GM21529 (cell line): ENCODE results near the gene CDK5R2.

Experiments
- ATAC-seq: cut with Tn5 transposase; IDR thresholded peaks from one replicate; pipeline ENCODE4 v1.9.1; 2021; ENCODE audit not compliant: unreplicated experiment

Gene CDK5R2

DNA sequence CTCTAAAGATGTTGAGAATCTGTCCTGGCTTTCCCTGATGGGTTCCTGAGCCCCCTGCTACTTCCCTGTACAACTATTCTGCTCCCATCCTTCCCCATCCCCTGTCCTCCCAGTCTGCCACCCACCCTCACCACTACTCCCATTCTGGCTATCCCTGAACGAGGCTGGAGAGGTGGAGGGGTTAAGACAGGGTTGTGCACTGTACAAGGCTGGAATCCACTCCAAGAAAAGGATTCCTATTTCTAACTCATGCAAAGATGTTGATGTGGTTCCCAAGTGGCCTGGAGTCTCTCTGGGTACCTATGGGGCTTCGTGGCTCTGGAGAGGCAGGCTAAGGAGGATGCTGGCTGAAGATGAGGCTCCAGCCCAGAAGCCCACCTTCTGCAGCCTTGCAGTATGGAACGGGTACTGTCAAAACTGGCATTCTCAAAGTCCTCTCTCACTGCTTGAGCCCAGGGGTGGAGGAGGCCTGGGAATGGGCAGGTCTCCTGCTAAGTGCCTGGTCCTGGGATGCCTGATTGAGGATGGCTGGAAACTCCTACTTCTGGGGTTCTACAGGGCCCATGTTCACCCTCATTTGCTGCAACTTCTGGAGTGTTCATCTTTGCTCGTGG lies 26.8 kb downstream of the CDK5R2 start:
- no peak for ATAC-seq

DNA sequence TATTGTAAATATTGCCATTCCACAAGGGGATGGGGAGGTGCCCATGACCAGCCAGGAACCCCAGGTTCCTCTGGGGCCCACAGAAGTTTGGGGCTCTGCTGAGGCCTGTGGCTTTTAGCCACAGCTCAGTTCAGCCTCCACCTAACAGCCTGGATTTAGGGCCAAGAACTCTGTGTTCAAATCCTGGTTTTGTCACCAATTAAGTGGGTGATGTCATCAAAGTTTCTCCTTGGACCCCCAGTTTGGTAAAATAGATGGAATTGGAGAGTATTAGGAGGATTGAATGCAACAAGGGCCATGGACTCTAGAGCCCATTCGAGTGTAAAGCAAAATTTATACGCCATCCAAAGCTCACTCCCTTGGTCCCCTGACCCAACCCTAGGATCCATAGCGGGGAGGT lies 28.7 kb downstream of the CDK5R2 start:
- ATAC-seq = no peak

DNA sequence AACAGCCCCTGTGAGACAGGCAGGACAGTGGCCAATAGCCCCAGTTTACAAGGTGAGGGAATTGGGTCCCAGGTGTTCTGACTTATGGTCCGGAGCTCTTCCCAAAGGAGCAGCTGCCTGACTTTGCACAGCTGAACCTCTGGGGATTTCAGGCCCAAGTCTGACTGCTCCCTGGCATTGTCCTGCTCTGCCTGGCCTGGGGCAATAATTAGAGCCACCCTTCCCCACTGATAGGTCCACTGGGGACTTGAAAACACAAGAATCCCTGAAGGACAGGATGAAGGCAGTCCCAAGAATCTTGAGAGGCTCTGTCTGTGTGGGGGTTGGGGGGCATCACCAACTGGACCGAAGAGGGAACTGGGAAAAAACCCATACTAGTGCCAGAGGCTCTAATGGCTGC lies 29.2 kb downstream of the CDK5R2 start:
- no peak for ATAC-seq

DNA sequence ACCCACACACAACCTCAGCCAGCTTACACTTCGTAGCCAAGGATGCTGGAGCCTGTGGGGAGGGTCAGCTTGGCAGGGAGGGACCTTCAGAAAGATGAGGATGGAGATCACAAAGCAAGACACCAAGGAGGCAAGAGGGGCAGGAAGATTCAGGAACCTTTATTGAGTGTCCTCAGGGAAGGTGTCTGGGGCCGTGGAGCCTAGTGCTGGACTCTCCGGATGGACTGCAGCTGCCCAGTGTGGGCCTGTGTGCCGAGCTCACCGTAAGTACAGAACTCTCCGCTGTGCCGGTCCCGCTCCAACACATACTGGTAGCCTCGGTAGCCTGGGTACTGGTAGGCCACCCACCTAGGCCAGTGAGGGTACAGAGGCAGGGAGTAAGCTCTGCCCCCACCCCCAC lies 30.6 kb downstream of the CDK5R2 start:
- ATAC-seq = no peak

DNA sequence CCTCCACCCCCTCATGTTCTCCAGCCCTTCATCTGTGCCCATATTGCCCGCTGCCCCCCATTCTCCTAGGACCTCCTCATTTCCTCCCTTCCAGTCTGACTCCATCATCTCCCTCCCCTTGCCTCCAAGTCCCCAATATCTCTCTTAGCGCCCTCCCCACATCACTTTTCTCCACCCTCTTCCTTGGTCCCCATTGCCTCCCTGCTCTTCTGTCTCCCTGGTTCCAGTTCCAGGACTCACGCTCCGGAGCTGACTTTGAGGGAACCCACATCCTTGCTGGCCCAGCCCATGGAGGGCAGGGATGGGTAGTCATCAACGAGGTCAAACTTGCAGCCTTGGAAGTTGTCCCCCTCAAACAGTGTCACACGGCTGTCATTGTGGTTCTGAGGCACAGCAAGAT lies 31.1 kb downstream of the CDK5R2 start:
- ATAC-seq = no peak

DNA sequence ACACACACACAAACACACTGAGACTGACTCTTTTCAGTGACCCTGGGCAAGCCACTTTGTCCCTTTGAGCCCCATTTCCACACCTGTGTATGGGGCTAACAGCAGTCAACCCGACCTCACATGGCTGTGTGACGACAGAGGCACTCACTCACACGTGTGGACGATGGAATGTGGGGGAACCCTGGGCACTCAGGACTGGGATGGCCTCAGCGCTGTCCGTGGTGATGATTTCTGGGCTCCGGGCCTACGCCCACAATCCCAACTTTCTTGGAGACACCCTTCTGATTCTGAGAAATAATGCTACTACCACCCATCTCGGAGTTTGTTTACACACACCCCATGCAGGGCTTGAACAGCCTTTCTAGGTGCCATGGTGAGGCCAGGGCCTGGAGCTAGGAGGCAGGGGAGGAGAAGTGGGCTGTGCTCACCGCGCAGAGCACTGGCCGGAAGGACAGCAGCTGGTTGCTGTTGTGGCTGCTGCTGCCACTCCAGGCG lies 32.3 kb downstream of the CDK5R2 start:
- ATAC-seq = no peak

DNA sequence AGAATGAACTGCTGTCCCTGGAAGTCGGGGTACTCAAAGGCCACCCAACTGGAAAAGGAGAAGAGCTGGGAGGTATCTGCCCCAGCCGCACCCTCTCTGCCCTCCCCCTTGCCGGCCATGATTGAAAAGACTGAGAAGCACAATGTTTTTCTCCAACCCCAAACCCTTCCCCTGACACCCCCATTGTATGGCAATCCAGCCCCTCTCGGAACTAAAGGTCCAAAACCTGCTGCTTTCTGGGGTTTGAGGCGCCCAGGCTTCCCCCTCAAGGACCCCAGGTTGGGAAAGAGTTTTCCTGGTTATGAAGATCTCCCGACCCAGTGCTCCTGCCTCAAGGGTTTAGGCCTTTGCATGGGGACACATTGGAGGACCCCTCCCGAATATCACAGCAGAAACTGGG lies 32.7 kb downstream of the CDK5R2 start:
- ATAC-seq = no peak

DNA sequence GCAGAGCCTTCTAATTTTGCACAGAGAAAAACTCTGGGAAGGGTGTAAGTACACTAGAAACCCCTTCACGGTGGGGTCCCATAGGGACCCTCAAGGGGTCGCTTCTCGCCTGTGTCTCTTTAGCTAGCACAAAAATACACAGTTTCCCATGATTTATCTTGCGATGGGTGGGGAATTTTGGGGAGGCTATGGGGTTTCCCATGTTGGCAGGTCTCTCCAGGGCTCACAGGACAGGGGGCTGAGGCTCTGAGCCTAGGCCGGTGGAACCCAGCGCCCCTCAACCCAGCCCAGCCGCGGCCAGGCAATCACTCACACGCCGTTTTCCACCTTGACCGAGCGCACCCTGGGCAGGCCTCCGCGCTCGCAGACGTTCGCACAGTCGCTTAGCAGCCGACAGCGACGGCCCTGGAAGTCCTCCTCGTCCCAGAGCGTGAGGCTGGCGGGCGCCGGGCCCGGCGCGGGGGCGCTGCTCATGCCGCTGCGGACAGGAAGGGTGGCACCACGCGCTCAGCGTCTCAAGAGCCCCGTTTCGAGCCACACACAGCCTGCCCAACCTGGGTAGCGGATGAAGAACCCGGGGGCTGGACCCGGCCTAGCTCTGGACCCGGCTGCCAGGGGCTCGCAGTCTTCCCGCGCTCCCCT lies 33.4 kb downstream of the CDK5R2 start:
- no peak for ATAC-seq

DNA sequence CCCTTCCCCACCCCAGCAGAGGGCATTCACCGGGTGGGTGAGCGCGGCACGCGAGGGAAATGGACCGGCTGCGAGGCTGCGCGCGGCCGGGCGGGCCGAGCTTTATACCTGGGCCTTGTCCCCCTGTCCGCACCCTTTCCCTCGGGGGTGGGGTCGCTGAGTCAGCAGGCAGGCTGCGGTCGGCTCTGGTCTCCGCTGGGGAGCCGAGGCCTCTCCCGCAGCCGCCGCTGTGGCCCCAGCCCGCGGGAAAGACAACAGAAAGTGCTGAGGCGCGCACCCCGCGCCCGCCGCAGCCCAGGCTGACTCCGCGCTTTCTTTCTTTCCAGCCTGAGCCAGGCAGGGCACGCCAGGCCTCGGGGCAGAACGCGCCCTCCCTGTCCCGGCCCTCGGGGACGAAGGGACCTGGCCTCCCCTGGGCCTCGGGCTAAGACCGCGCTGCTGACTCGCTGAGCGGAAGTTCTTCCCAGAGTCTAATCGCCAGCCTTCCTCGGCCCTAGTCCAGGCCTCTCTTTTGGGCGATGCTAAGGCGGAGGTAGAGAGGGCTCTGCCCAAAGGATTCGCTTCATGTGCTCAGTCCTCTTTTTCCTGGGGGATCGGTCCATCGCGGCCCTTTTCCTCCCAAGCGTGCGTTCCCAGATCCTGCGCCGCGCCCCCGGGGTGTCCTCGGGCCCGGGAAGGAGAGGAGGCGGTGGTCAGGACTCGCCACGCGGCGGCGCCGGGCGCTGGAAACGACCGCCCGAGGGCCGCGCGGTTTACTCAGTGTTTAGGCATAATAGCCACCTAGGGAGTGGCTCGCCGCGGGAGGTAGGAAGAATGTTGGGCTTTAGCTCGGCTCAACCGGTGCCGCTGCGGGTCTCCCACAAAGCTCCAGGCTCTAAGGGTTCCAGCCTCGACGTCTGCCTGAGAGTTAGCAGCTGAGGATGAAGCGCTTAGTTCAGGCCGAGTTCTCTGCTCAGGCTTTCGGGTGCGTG lies 34.2 kb downstream of the CDK5R2 start, which contains the start of gene CRYBA2:
CRYBA2 (minus strand) TSS at position 78 of the 971 bp plus-strand sequence. CDS start 246 bp downstream, outside the sequence.
- ATAC-seq = no peak

DNA sequence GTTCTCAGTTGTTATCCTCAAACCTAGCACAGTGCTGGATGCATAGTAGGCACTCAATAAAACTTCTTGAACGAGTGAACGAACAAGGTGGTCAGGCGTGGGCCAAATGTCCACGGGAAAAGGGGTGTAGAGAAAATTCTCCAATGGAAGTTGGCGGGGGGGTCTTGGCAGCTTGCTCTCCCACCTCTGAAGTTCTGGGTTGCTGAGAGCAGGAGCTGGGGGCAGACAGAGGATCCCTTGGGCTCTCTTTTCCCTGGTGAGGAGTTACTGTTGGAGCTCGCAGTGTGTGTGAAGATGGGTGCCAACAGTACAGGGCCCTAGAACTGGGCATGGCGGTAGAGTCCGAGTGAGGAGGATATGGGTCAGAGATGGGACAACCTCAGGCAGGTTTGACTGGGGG lies 36.1 kb downstream of the CDK5R2 start:
- ATAC-seq = no peak

DNA sequence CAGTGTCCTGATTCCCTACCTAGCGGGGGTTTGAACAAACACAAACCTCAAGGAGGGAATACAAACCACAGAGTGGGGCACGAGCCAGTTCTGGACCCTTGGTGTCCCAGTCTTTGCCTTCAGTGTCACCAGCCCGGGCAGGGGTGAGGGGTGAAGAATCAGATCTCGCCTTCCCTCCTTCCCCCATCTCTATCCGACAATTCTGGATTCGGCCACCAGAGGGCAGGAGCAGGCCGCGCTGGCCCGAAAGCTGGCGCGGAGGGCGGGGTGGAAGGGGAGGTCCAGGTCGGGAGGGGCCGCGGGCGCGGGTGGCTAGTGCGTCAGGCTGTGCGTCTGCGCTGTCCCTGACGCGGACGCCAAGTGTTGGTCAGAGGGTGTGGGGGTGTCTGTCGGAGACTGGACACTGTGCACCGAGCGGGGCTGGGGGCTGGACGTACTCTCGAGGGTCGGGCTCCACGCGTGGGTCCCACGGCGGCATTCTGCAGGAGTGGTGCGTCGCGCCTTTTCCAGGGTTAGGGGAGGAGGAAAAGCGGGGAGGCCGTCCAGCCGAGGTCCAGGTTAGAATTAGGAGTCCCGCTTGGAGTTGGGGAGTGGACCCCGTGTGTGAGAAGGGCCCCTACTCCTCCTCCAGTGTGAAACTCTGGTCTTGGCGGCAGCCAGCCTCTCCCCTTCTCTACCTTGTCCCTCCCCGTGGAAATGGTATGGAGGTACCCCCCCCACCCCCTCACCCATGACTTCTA lies 36.7 kb downstream of the CDK5R2 start:
- ATAC-seq = peak; percentile 68

DNA sequence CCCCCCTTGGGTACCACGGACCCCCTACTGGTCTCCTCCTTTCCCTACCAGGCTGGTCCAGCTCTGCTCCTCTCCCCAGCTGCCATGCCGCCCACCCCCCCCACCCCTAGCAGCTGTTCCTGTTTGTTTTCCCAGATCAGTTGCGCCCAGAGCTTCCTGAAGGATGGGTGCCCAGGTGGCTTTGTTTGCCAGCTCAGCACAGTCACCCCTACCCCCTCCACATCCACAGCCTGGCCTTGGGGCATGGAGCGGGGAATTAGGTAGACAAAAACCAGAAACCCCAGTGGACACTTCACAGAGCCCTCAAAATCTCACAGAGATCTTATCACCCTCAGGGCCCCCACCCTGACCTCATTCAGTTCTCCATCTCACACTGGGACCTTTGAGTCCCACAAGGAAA lies 37.5 kb downstream of the CDK5R2 start:
- no peak for ATAC-seq

DNA sequence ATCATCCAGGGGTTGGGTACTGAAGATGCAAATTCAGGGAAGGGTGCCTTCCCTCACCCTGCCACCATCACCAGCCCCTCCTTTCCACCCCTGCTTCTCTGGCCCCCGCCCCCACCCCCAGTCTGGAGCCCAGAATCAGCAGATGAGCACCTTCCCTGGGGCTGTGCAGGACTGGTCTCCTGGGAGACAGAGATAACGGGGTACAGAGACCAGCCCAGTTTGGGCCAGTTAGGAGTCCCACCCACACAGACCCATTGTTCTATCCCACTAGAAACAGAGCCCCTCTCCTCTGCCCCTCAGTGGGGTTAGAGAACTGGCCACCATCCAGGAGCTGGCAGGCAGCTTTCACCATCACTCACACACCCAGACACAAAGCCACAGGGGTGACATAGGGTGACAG lies 38.3 kb downstream of the CDK5R2 start:
- no peak for ATAC-seq

DNA sequence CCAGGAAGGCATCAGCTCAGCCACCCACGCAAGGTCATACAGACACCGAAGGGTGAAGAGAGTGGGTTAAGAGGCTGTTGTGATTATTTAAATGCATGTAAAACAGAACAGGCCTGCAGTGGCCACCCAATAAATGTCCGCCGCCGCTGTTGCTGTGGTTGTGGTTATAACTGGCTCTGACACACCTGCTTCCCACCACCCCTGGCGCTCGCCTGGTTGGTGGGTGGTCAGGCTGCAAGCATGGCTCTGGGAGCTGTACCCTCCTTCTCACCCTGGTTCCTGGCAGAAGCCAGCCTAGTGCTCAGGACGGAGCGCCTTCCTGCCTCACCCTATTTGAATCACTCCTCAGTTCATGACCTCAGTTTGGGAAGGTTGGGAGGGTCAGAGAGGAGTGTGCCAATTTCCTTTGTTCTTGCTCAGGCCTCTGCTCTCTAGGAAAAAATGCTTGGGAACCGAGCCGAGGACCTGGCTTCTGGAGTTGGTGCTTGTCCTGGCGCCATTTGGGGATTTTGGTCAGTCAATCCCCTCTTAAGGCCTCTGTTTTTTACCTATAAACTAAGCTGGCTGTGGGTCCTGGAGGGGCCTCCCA lies 39.0 kb downstream of the CDK5R2 start:
- ATAC-seq = no peak

DNA sequence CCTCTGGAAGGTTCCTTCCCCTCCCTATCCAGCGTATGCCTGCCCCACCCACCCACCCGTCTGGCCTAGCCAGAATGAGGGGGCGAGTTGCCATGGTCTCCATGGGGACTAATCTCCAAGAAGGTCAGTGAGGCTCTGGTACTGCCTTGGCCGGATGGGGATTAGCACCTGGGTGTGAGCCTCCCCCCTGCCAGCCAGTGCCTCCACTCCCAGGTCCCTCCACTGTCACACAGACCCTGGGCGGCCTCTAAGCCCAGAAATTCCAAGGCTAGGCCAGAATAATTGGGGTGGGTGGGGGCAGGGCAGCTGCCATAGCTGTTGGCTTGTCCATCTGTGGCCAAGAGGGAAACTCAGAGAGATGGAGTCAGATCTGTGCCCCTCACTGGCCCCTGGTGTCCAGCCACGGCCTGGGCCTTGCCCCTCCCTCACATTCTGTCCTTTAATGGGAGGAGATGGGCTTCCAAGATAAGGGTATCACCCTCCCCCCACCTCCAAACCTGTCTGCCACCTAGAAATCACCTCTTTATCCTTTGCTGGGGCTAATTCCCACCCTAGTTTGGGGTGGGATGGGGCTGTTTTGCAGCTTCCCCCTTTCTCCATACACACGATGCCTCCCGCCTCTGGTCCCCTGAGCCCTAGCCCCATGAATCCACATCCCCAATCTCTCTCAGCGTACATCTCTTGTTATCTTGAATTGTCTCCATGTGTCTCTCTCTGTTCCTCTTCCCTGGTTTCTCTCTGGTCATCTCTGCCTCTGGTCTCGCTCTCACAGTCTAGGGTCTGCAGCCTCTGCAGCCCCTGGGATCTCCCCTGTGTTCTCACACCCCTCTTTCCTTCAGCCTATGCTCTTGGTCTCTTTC lies 39.8 kb downstream of the CDK5R2 start:
- no peak for ATAC-seq

DNA sequence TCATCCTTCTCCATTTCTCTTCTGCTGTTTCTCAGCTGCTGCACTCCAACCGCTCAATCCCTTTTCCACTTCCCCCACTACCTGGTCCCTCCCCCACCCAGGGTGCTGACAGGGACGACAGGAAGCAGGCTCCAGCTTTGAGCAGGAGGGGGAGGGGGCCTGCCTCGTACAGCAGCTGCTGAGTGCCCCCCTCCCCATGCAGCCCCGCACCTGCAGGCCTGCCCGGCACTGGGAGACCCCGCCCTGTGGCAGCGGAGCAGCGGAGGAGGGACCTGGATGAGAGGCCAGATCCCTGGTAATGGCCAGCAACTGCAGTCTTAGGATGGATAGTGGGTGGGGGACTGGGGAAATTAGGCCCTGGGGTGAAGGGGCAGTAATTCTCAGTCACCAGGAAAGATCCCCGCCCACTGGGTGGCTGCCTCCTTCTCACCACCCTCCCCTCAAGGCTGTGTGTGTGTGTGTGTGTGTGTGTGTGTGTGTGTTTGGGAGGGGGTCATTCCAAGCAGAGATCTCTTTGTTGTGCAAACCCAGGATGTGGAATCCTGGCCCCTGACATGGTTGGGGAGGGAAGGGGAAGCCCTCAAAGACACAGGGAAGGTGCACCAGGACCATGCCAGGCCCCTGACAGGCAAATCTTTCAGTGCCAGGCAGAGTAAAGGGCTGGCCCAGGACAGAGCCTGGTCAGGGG lies 40.6 kb downstream of the CDK5R2 start:
- ATAC-seq = no peak

DNA sequence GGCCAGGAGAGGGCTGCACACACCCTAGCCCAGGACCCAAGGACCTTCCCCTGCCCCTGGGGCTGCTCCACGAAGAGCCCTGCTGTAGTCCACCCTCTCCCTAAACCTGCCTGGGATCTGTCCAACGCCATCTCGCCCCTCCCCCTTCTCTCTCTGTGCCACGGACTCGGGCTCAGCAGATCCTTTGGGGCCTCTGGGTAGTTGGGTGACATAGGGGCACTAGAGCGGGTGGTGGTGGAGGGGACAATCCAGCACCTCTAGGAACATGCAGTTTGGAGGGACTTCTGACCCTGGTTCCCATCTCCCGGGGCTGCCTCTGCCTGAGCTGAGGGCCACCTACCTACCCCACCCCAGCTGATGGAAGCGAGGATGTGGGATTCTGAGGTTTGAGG lies 41.1 kb downstream of the CDK5R2 start:
- no peak for ATAC-seq

DNA sequence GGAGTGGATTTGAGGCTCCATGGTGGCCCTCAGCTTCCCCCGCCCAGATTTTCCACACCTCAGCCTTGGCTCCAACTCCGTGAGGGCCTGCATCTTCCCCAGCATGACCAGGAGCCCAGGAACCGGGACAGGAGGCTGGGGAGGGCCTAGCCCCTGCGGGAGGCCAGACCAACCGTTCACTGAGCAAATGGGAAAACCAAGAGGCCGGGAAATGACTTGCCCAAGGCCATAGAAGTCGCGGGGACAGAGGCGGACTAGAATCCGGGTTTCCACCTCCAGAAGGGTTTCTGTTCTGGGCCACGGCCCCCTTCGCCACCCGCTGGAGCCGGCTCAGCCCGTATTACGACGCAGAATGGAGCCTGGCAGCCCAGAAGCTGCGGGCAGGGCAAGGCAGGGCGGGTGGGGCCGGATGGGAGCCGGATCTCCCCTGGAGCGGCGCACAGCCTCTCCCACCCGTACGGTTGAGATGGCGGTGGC lies 41.7 kb downstream of the CDK5R2 start:
- no peak for ATAC-seq
